Spleen (tissue), 11 donors: ENCODE data around the gene GJB5. TPM values are rescaled to one million over a fixed set of nuclear protein-coding genes. Genes with fewer than 3 reads are reported as not detected.

Experiments used
- DNase-seq: peaks from one replicate; pipeline ENCODE4 v3.0.0-alpha.2; 2020
- H3K27ac ChIP-seq, 8 donors: fragments of 200-600 bp; sonication (generic) in 7 of 8; 1 replicate in 4 of 8; 2 replicates in 4 of 8; pipeline versions ENCODE4 v1.5.0 to v1.8.0; 2016 to 2021; ENCODE audit warnings: inconsistent platforms in 4 of 8, mild to moderate bottlenecking in 4 of 8, moderate library complexity in 1 of 8
- H3K27me3 ChIP-seq, 7 donors: fragments of 200-600 bp; sonication (generic) in 6 of 7; replicated peaks in 1 of 7; 1 replicate in 4 of 7; 2 replicates in 3 of 7; pipeline versions ENCODE4 v1.5.0 to v1.8.0; 2016 to 2021; ENCODE audit warnings: inconsistent platforms in 3 of 7, mild to moderate bottlenecking in 1 of 7
- H3K36me3 ChIP-seq, 6 donors: fragments of 200-600 bp; sonication (generic) in 5 of 6; 1 replicate in 4 of 6; 2 replicates in 2 of 6; pipeline versions ENCODE4 v1.5.0 to v1.8.0; 2016 to 2021; ENCODE audit warnings: inconsistent platforms in 2 of 6
- H3K4me1 ChIP-seq, 6 donors: fragments of 200-600 bp; sonication (generic) in 5 of 6; 1 replicate in 3 of 6; 2 replicates in 3 of 6; pipeline versions ENCODE4 v1.5.0 to v1.8.0; 2016 to 2021; ENCODE audit warnings: inconsistent platforms in 3 of 6
- H3K4me3 ChIP-seq, 8 donors: fragments of 200-600 bp; sonication (generic) in 7 of 8; 1 replicate in 4 of 8; 2 replicates in 4 of 8; pipeline versions ENCODE4 v1.5.0 to v1.8.0; 2016 to 2021; ENCODE audit warnings: inconsistent platforms in 4 of 8, mild to moderate bottlenecking in 4 of 8, moderate library complexity in 2 of 8
- H3K9me3 ChIP-seq, 8 donors: fragments of 200-600 bp; sonication (generic) in 7 of 8; 1 replicate in 4 of 8; 2 replicates in 4 of 8; pipeline versions ENCODE4 v1.5.0 to v1.8.0; 2016 to 2021; ENCODE audit warnings: inconsistent platforms in 4 of 8
- CTCF ChIP-seq, 11 experiments: fragments of 200-600 bp in 7 of 11; fragments of 450-650 bp in 4 of 11; sonication (generic) in 4 of 11; IDR thresholded peaks in 8 of 11; conservative IDR thresholded peaks in 3 of 11; 1 replicate in 7 of 11; 2 replicates in 4 of 11; pipeline versions ENCODE4 v1.4.0 to v1.8.0; 2016 to 2021; ENCODE audit warnings: antibody characterized with exemption in 11 of 11, inconsistent platforms in 4 of 11, mild to moderate bottlenecking in 1 of 11
- POLR2A ChIP-seq, 3 donors: fragments of 450-650 bp; IDR thresholded peaks; one replicate each; pipeline ENCODE4 v1.5.1; 2017; ENCODE audit warnings: antibody characterized with exemption in 3 of 3, mild to moderate bottlenecking in 1 of 3
- POLR2AphosphoS5 ChIP-seq, 3 donors: sonication (generic); formaldehyde crosslinking; IDR thresholded peaks; one replicate each; pipeline ENCODE4 v1.5.1; 2017; ENCODE audit warnings: antibody characterized with exemption in 3 of 3
- WGBS, 5 donors: extraction: QIAGEN DNeasy Blood & Tissue Kit in 3 of 5; methylation state at CpG; one replicate each; pipeline versions ENCODE4 v1.1.5 to v1.1.7; 2013 to 2018; 5-methylcytosine and 5-hydroxymethylcytosine counted together
- intact Hi-C: fragments of 100-400 bp; cut with DNase I; formaldehyde crosslinking; loops from one replicate; pipeline ENCODE4 v1.15.0; 2023; ENCODE audit warnings: low total_unique reads
- polyA plus RNA-seq, 3 donors: library from polyadenylated mRNA; stranded (reverse); fragments of 200-250 nt; gene quantifications; one replicate each; pipeline ENCODE4 v1.2.1, GENCODE V29; 2013
- total RNA-seq, 7 donors: library from RNA; depleted of rRNA in 3 of 7; stranded (reverse); fragments of >200 nt in 3 of 7; fragmentation: NEBNext Ultra II Directional in 4 of 7; extraction: Animal tissue kit (Norgen Biotek cat#: 25700) in 4 of 7; gene quantifications; one replicate each; pipeline versions ENCODE4 v1.1.0 to v1.2.1, GENCODE V29; 2016 to 2021
- donor health status: healthy with polysubstance abuse.
- donor health status: DM: no; HTN: no; CAD: no; lungs with moderate emphysema.
- donor health status: DM: no; HTN: no; CAD: no.
- donor health status: Bipolar disorder and iron deficiency.
- donor health status: healthy.
- donor health status: DM: no; HTN: no; CAD: no.
- donor health status: DM: yes; HTN: yes; CAD: no.

GJB5 gene
- total and polyA plus RNA-seq, 10 donors, result 0.06 TPM; not detected in 9

DNA sequence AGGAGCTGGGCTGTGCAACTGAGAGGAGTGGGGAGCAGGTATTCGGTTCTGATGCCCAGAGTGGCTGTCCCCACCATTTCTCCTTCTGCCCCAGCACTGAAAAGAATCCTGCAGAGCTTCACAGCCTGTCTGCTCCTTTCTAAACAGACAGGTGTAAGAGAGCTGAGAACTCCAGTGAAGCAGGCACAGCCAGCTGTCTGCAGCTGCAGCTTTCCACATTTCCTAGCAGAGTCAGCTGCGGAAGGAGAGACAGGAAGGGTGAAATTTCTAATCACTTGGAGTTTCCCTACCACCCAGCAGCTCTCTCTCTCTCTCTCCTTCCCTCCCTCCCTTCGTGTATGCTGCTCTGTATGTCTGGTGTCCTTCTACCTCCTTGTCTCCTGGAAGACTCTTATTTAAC is 40.5 kb upstream of the GJB5 start:
- Histone ChIP-seq H3K27me3 (peaks cover 0 to 27% (median 0%) of the 10 kb centered on the region in 7 donors), H3K36me3 (no peaks in the 10 kb centered on the region), H3K4me3 (no peak overlapping the region), H3K9me3 (no peaks in the 10 kb centered on the region), H3K27ac (no peak overlapping the region), H3K4me1 (no peaks in the 10 kb centered on the region)
- WGBS, 5 donors, result 32 to 37% (median 34%) methylated on average over 3 of the region's 3 CpGs
- no peak for DNase-seq
- no peak for TF ChIP-seq POLR2AphosphoS5 (IDR thresholded peaks at IDR 0.05)
- no peak for TF ChIP-seq CTCF (IDR thresholded peaks at IDR 0.05 in 8 of 11, conservative IDR thresholded peaks at IDR 0.05 in 3 of 11)
- TF ChIP-seq POLR2A (IDR thresholded peaks at IDR 0.05), result no peak
- intact Hi-C loops, result no loop called here

DNA sequence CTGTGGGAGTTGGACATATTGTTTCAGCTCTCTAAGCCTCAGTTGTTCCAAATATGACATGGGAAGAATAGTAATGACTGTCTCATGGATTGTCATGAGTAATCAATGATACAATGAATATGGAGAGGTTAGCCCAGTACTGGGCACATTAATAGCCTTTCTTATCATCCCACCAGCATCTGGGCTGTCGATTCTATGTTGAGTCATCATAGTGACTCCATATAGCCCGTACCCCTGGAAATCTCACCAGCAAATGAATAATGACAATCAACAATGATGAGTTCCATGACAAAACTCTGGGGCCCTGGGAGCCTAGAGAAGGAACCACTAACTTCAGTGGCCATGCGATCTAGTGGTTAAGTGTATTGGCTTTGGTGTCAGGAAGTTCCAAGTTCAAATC is 39.7 kb upstream of the GJB5 start:
- no peak for DNase-seq
- Histone ChIP-seq H3K9me3 (no peaks in the 10 kb centered on the region), H3K4me3 (no peak overlapping the region), H3K36me3 (no peaks in the 10 kb centered on the region), H3K27me3 (peaks cover 0 to 32% (median 0%) of the 10 kb centered on the region in 7 donors), H3K27ac (no peak overlapping the region), H3K4me1 (no peaks in the 10 kb centered on the region)
- intact Hi-C loops, result no loop called here
- WGBS, 5 donors, result 67 to 89% (median 80%) methylated on average over 3 of the region's 3 CpGs
- TF ChIP-seq POLR2AphosphoS5 (IDR thresholded peaks at IDR 0.05), result no peak
- no peak for TF ChIP-seq POLR2A (IDR thresholded peaks at IDR 0.05)
- no peak for TF ChIP-seq CTCF (IDR thresholded peaks at IDR 0.05 in 8 of 11, conservative IDR thresholded peaks at IDR 0.05 in 3 of 11)

- Histone ChIP-seq H3K36me3 (no peaks in the 10 kb centered on the region), H3K9me3 (no peaks in the 10 kb centered on the region), H3K27me3 (peaks cover 0 to 53% (median 0%) of the 10 kb centered on the region in 7 donors), H3K4me1 (no peaks in the 10 kb centered on the region), H3K27ac (no peak overlapping the region), H3K4me3 (no peak overlapping the region)
- intact Hi-C loops, result no loop called here
- 68 to 84% (median 71%) methylated on average over 4 of the region's 4 CpGs for WGBS, 5 donors
- TF ChIP-seq POLR2AphosphoS5 (IDR thresholded peaks at IDR 0.05), result no peak
- TF ChIP-seq CTCF (IDR thresholded peaks at IDR 0.05 in 8 of 11, conservative IDR thresholded peaks at IDR 0.05 in 3 of 11), result no peak
- no peak for TF ChIP-seq POLR2A (IDR thresholded peaks at IDR 0.05)
- no peak for DNase-seq
Observed at GRCh38 chr1:34721241-34721640, 33.6 kb upstream of the GJB5 start.

- 62 to 72% (median 65%) methylated on average over 6 of the region's 6 CpGs for WGBS, 5 donors
- DNase-seq, result no peak
- H3K27me3 ChIP-seq, result peaks cover 0 to 49% (median 0%) of the 10 kb centered on the region in 7 donors
- H3K9me3 ChIP-seq, result no peaks in the 10 kb centered on the region
- TF ChIP-seq CTCF (IDR thresholded peaks at IDR 0.05 in 8 of 11, conservative IDR thresholded peaks at IDR 0.05 in 3 of 11), result no peak
- TF ChIP-seq POLR2A (IDR thresholded peaks at IDR 0.05), result no peak
- no peak for TF ChIP-seq POLR2AphosphoS5 (IDR thresholded peaks at IDR 0.05)
- intact Hi-C loops, result no loop called here
- no peaks in the 10 kb centered on the region for H3K4me1 ChIP-seq
- H3K27ac ChIP-seq, result no peak overlapping the region
- no peaks in the 10 kb centered on the region for H3K36me3 ChIP-seq
- no peak overlapping the region for H3K4me3 ChIP-seq
Observed at GRCh38 chr1:34721646-34722355, 33.0 kb upstream of the GJB5 start.
